ENCODE measurements around the gene FAM131C.
A peak's percentile ranks its signal among the peaks of the same experiment; 100 is the strongest.

FAM131C gene

GRCh38 chr1:16120407-16120806 is 47.0 kb upstream of the FAM131C start:
- Histone ChIP-seq H2BK120ac (ENCODE audit: low read depth, low read length) (no peak overlapping the region), H4K91ac (ENCODE audit: low read length) (no peak overlapping the region), H2BK15ac (ENCODE audit: low read depth, poor library complexity, severe bottlenecking) (no peak overlapping the region), H3K9me3 (ENCODE audit: control insufficient read depth, low read length) (no peaks in the 10 kb centered on the region), H3K36me3 (ENCODE audit: control insufficient read depth in 1 of 2, insufficient read depth in 2 of 2, low read depth in 1 of 2, low read length in 2 of 2) (peaks cover 6 to 35% of the 10 kb centered on the region in 2 experiments), H3K79me1 (replicated peaks; ENCODE audit: low read length, poor library complexity, severe bottlenecking) (peaks cover 3% of the 10 kb centered on the region), H3K27ac (ENCODE audit: low read length, poor library complexity, severe bottlenecking) (no peak overlapping the region), H3K18ac (ENCODE audit: low read depth in 1 of 2, low read length in 2 of 2) (no peak overlapping the region), H3K4ac (ENCODE audit: low read depth in 1 of 2, low read length in 2 of 2) (no peak overlapping the region), H3K9ac (ENCODE audit: low read length) (no peak overlapping the region), H3K4me2 (ENCODE audit: low read length, poor library complexity, severe bottlenecking) (no peak overlapping the region), H2AFZ (ENCODE audit: low read depth, low read length) (no peak overlapping the region), H3K27me3 (ENCODE audit: control insufficient read depth in 1 of 2, insufficient read depth in 1 of 2, low read length in 2 of 2) (peaks cover 0 to 51% of the 10 kb centered on the region in 2 experiments), H3K4me1 (ENCODE audit: control insufficient read depth, insufficient read depth, low read depth, low read length) (peaks cover 70% of the 10 kb centered on the region), H4K8ac (ENCODE audit: low read length) (no peak overlapping the region), H2AK5ac (ENCODE audit: low read length, severe bottlenecking) (no peak overlapping the region), H2BK12ac (ENCODE audit: low read length in 2 of 2) (peak overlapping the region in 1 of 2 experiments; percentile 4), H3K4me3 (ENCODE audit: insufficient read depth in 1 of 2, low read depth in 1 of 2, low read length in 2 of 2) (no peak overlapping the region), H2BK5ac (ENCODE audit: low read depth, low read length, poor library complexity, severe bottlenecking) (no peak overlapping the region), H3K23ac (ENCODE audit: low read length in 2 of 2) (no peak overlapping the region), H3K14ac (ENCODE audit: low read length in 2 of 2) (no peak overlapping the region)
- peak; percentile 18 for DNase-seq
- 75% methylated on average over 1 of the region's 1 CpG for WGBS

- H3K23ac ChIP-seq (ENCODE audit: low read length in 2 of 2): no peak overlapping the region
- H3K27me3 ChIP-seq (ENCODE audit: control insufficient read depth in 1 of 2, insufficient read depth in 1 of 2, low read length in 2 of 2): peaks cover 0 to 56% of the 10 kb centered on the region in 2 experiments
- peaks cover 67% of the 10 kb centered on the region for H3K4me1 ChIP-seq (ENCODE audit: control insufficient read depth, insufficient read depth, low read depth, low read length)
- peaks cover 3% of the 10 kb centered on the region for H3K79me1 ChIP-seq (replicated peaks; ENCODE audit: low read length, poor library complexity, severe bottlenecking)
- H3K9ac ChIP-seq (ENCODE audit: low read length): no peak overlapping the region
- no peak overlapping the region for H2AFZ ChIP-seq (ENCODE audit: low read depth, low read length)
- peak overlapping the region in 1 of 2 experiments; percentile 53 for H3K14ac ChIP-seq (ENCODE audit: low read length in 2 of 2)
- no peak overlapping the region for H3K4ac ChIP-seq (ENCODE audit: low read depth in 1 of 2, low read length in 2 of 2)
- H4K8ac ChIP-seq (ENCODE audit: low read length): no peak overlapping the region
- H3K4me3 ChIP-seq (ENCODE audit: insufficient read depth in 1 of 2, low read depth in 1 of 2, low read length in 2 of 2): no peak overlapping the region
- no peak overlapping the region for H2BK120ac ChIP-seq (ENCODE audit: low read depth, low read length)
- no peak for DNase-seq
- H2BK5ac ChIP-seq (ENCODE audit: low read depth, low read length, poor library complexity, severe bottlenecking): no peak overlapping the region
- no peak overlapping the region for H2BK15ac ChIP-seq (ENCODE audit: low read depth, poor library complexity, severe bottlenecking)
- WGBS: 90% methylated on average over 9 of the region's 10 CpGs
- no peaks in the 10 kb centered on the region for H3K9me3 ChIP-seq (ENCODE audit: control insufficient read depth, low read length)
- H4K91ac ChIP-seq (ENCODE audit: low read length): no peak overlapping the region
- H2AK5ac ChIP-seq (ENCODE audit: low read length, severe bottlenecking): peak overlapping the region; percentile 37
- no peak overlapping the region for H3K27ac ChIP-seq (ENCODE audit: low read length, poor library complexity, severe bottlenecking)
- no peak overlapping the region for H3K4me2 ChIP-seq (ENCODE audit: low read length, poor library complexity, severe bottlenecking)
- no peak overlapping the region for H2BK12ac ChIP-seq (ENCODE audit: low read length in 2 of 2)
- peaks cover 5 to 30% of the 10 kb centered on the region in 2 experiments for H3K36me3 ChIP-seq (ENCODE audit: control insufficient read depth in 1 of 2, insufficient read depth in 2 of 2, low read depth in 1 of 2, low read length in 2 of 2)
- H3K18ac ChIP-seq (ENCODE audit: low read depth in 1 of 2, low read length in 2 of 2): no peak overlapping the region
Measured at GRCh38 chr1:16119926-16120325, 46.5 kb upstream of the FAM131C start.

GRCh38 chr1:16119504-16119903 is 46.1 kb upstream of the FAM131C start:
- 96% methylated on average over 5 of the region's 6 CpGs for WGBS
- H3K14ac ChIP-seq (ENCODE audit: low read length in 2 of 2): peak overlapping the region in 1 of 2 experiments; percentile 53
- DNase-seq: no peak

GRCh38 chr1:16118706-16119105 is 45.3 kb upstream of the FAM131C start:
- H2BK5ac ChIP-seq (ENCODE audit: low read depth, low read length, poor library complexity, severe bottlenecking): no peak overlapping the region
- peaks cover 0 to 61% of the 10 kb centered on the region in 2 experiments for H3K27me3 ChIP-seq (ENCODE audit: control insufficient read depth in 1 of 2, insufficient read depth in 1 of 2, low read length in 2 of 2)
- H2BK12ac ChIP-seq (ENCODE audit: low read length in 2 of 2): no peak overlapping the region
- H3K4me3 ChIP-seq (ENCODE audit: insufficient read depth in 1 of 2, low read depth in 1 of 2, low read length in 2 of 2): no peak overlapping the region
- H2AFZ ChIP-seq (ENCODE audit: low read depth, low read length): peak overlapping the region; percentile 42
- H3K18ac ChIP-seq (ENCODE audit: low read depth in 1 of 2, low read length in 2 of 2): no peak overlapping the region
- no peak overlapping the region for H3K4ac ChIP-seq (ENCODE audit: low read depth in 1 of 2, low read length in 2 of 2)
- peaks cover 0 to 19% of the 10 kb centered on the region in 2 experiments for H3K36me3 ChIP-seq (ENCODE audit: control insufficient read depth in 1 of 2, insufficient read depth in 2 of 2, low read depth in 1 of 2, low read length in 2 of 2)
- peaks cover 58% of the 10 kb centered on the region for H3K4me1 ChIP-seq (ENCODE audit: control insufficient read depth, insufficient read depth, low read depth, low read length)
- WGBS: 82% methylated on average over 8 of the region's 9 CpGs
- no peak overlapping the region for H2BK120ac ChIP-seq (ENCODE audit: low read depth, low read length)
- no peak overlapping the region for H3K4me2 ChIP-seq (ENCODE audit: low read length, poor library complexity, severe bottlenecking)
- no peaks in the 10 kb centered on the region for H3K79me1 ChIP-seq (replicated peaks; ENCODE audit: low read length, poor library complexity, severe bottlenecking)
- H3K14ac ChIP-seq (ENCODE audit: low read length in 2 of 2): no peak overlapping the region
- no peak for DNase-seq
- no peak overlapping the region for H2BK15ac ChIP-seq (ENCODE audit: low read depth, poor library complexity, severe bottlenecking)
- H3K27ac ChIP-seq (ENCODE audit: low read length, poor library complexity, severe bottlenecking): peak overlapping the region; percentile 39
- H4K8ac ChIP-seq (ENCODE audit: low read length): no peak overlapping the region
- H3K23ac ChIP-seq (ENCODE audit: low read length in 2 of 2): no peak overlapping the region
- H4K91ac ChIP-seq (ENCODE audit: low read length): no peak overlapping the region
- H2AK5ac ChIP-seq (ENCODE audit: low read length, severe bottlenecking): peak overlapping the region; percentile 33
- no peak overlapping the region for H3K9ac ChIP-seq (ENCODE audit: low read length)
- H3K9me3 ChIP-seq (ENCODE audit: control insufficient read depth, low read length): no peaks in the 10 kb centered on the region

More at GRCh38 chr1:16119504-16119903, 46.1 kb upstream of the FAM131C start:
- Histone ChIP-seq H3K36me3 (ENCODE audit: control insufficient read depth in 1 of 2, insufficient read depth in 2 of 2, low read depth in 1 of 2, low read length in 2 of 2) (peaks cover 1 to 26% of the 10 kb centered on the region in 2 experiments), H2BK12ac (ENCODE audit: low read length in 2 of 2) (no peak overlapping the region), H3K9ac (ENCODE audit: low read length) (no peak overlapping the region), H3K23ac (ENCODE audit: low read length in 2 of 2) (no peak overlapping the region), H2AK5ac (ENCODE audit: low read length, severe bottlenecking) (peak overlapping the region; percentile 37), H3K79me1 (replicated peaks; ENCODE audit: low read length, poor library complexity, severe bottlenecking) (peaks cover 2% of the 10 kb centered on the region), H3K4me3 (ENCODE audit: insufficient read depth in 1 of 2, low read depth in 1 of 2, low read length in 2 of 2) (no peak overlapping the region), H4K91ac (ENCODE audit: low read length) (no peak overlapping the region), H2AFZ (ENCODE audit: low read depth, low read length) (no peak overlapping the region), H2BK15ac (ENCODE audit: low read depth, poor library complexity, severe bottlenecking) (no peak overlapping the region), H3K4me1 (ENCODE audit: control insufficient read depth, insufficient read depth, low read depth, low read length) (peaks cover 63% of the 10 kb centered on the region), H2BK5ac (ENCODE audit: low read depth, low read length, poor library complexity, severe bottlenecking) (no peak overlapping the region), H3K27ac (ENCODE audit: low read length, poor library complexity, severe bottlenecking) (no peak overlapping the region), H3K9me3 (ENCODE audit: control insufficient read depth, low read length) (no peaks in the 10 kb centered on the region), H3K4me2 (ENCODE audit: low read length, poor library complexity, severe bottlenecking) (no peak overlapping the region), H4K8ac (ENCODE audit: low read length) (no peak overlapping the region), H3K18ac (ENCODE audit: low read depth in 1 of 2, low read length in 2 of 2) (no peak overlapping the region), H3K27me3 (ENCODE audit: control insufficient read depth in 1 of 2, insufficient read depth in 1 of 2, low read length in 2 of 2) (peaks cover 0 to 59% of the 10 kb centered on the region in 2 experiments), H3K4ac (ENCODE audit: low read depth in 1 of 2, low read length in 2 of 2) (no peak overlapping the region), H2BK120ac (ENCODE audit: low read depth, low read length) (no peak overlapping the region)
